ENCODE results near the gene PIM1. TPM values are rescaled to one million over a fixed set of nuclear protein-coding genes. Genes with fewer than 3 reads are reported as not detected.
A peak's percentile ranks its signal among the peaks of the same experiment; 100 is the strongest.

Gene PIM1
- total and polyA plus RNA-seq, 9 of the 15 experiments (the other 6 are each of a cell fraction or from before 2014, with no cell fraction given) = 19.0 to 789 (median 212) TPM

GRCh38 chr6:37150314-37150713 lies 19.6 kb upstream of the PIM1 start:
- H3K4me1 ChIP-seq (replicated peaks in 1 of 2; ENCODE audit: control insufficient read depth in 2 of 2, insufficient read depth in 2 of 2, low read length in 2 of 2) = peaks cover 0 to 4% of the 10 kb centered on the region in 2 experiments; a peak in 4 of 5 replicates
- H4K20me1 ChIP-seq (replicated peaks; ENCODE audit: control insufficient read depth, insufficient read depth, low read length) = no peaks in the 10 kb centered on the region
- no TSS peak for BruUV-seq (replicated peaks)
- H3K9me1 ChIP-seq (ENCODE audit: control insufficient read depth, insufficient read depth, low read length) = no peaks in the 10 kb centered on the region
- H3K27me3 ChIP-seq (ENCODE audit: control insufficient read depth in 2 of 2, insufficient read depth in 2 of 2, low read length in 2 of 2) = no peaks in the 10 kb centered on the region
- FAIRE-seq (no peak), DNase-seq (ENCODE audit: extremely low read depth in 1 of 4, low spot score in 3 of 4) (no peak), ATAC-seq (no peak)
- H3K36me3 ChIP-seq (ENCODE audit: control insufficient read depth, insufficient read depth, low read length) = no peaks in the 10 kb centered on the region
- no peaks in the 10 kb centered on the region for H3K79me2 ChIP-seq (ENCODE audit: control insufficient read depth, insufficient read depth, low read length)
- no peak overlapping the region for H3K27ac ChIP-seq (ENCODE audit: extremely low read depth, low read depth, low read length)
- no peak overlapping the region for H3K9ac ChIP-seq (ENCODE audit: insufficient read depth in 1 of 2, low read depth in 2 of 2, low read length in 2 of 2)
- peak; percentile 64 for TF ChIP-seq CEBPB (tag; IDR thresholded peaks at IDR 0.05)
- TF ChIP-seq ZNF184 (CRISPR knock-in tag; IDR thresholded peaks at IDR 0.05) = no peak
- TF ChIP-seq CEBPG (CRISPR knock-in tag; IDR thresholded peaks at IDR 0.05) = no peak
- TF ChIP-seq CEBPG (tag; conservative IDR thresholded peaks at IDR 0.05 in 1 of 2, IDR thresholded peaks at IDR 0.05 in 1 of 2) = peak in 1 of 2 experiments; percentile 54; a peak in 2 of 4 replicates
- no peak overlapping the region for H2AFZ ChIP-seq (ENCODE audit: low read depth, low read length)
- H3K4me3 ChIP-seq = no peak overlapping the region
- 11% methylated on average over 3 of the region's 3 CpGs for WGBS (ENCODE audit: insufficient coverage, low coverage, missing lambda C conversion rate)
- CTCF ChIA-PET (ENCODE audit: low intra/inter-chr PET ratio) = interaction anchor here (0.6 kb wide), 1 partner anchor 11 kb away, joined by 6 read pairs; no protein-coding TSS in a partner anchor
- H3K9me3 ChIP-seq (replicated peaks; ENCODE audit: control insufficient read depth, insufficient read depth, low read depth, low read length) = no peaks in the 10 kb centered on the region
- POLR2A ChIA-PET = interaction anchor here (1.1 kb wide), 2 partner anchors 10 to 19 kb away, joined by 3 read pairs; no protein-coding TSS in a partner anchor
- H3K4me2 ChIP-seq (ENCODE audit: insufficient read depth, low read length) = no peak overlapping the region
- in situ Hi-C loops (cut with MboI) (no loop called here), intact Hi-C loops (cut with micrococcal nuclease) (no loop called here)
